Lower leg skin (tissue), 3 donors: Measurements from ENCODE around the gene RSAD2.

Source experiments
- POLR2A ChIP-seq, 2 donors: fragments of 450-650 bp; IDR thresholded peaks; one replicate each; pipeline ENCODE4 v1.6.1; 2016 to 2017; ENCODE audit warnings: antibody characterized with exemption in 2 of 2, mild to moderate bottlenecking in 1 of 2, moderate library complexity in 1 of 2
- TF ChIP-seq, protein P1 (sequence below), 3 donors: fragments of 450-650 bp; IDR thresholded peaks; one replicate each; pipeline ENCODE4 v1.5.1; 2016; ENCODE audit warnings: antibody characterized with exemption in 3 of 3, mild to moderate bottlenecking in 3 of 3, moderate library complexity in 2 of 3

DNA sequence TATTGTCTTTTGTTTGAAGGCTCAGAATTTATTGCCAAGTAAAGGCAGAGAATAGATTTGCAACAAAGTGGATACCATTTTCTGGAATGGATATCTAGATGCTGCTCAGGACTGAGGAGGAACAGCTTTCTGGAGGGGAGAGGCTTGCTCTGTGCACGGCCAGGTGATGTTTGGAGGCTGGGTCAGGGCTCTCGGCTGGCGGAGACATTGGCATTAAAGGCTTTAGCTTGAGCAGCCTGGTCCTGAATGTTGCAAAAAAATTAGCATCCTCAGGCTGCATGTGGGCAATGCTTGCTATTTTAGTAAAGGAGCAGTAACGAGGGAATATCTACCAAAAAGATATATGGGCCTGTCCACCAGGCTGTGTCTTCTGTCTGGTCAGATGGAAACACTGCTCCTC is 60.0 kb downstream of the RSAD2 start:
- TF ChIP-seq, protein P1, sequence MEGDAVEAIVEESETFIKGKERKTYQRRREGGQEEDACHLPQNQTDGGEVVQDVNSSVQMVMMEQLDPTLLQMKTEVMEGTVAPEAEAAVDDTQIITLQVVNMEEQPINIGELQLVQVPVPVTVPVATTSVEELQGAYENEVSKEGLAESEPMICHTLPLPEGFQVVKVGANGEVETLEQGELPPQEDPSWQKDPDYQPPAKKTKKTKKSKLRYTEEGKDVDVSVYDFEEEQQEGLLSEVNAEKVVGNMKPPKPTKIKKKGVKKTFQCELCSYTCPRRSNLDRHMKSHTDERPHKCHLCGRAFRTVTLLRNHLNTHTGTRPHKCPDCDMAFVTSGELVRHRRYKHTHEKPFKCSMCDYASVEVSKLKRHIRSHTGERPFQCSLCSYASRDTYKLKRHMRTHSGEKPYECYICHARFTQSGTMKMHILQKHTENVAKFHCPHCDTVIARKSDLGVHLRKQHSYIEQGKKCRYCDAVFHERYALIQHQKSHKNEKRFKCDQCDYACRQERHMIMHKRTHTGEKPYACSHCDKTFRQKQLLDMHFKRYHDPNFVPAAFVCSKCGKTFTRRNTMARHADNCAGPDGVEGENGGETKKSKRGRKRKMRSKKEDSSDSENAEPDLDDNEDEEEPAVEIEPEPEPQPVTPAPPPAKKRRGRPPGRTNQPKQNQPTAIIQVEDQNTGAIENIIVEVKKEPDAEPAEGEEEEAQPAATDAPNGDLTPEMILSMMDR (IDR thresholded peaks at IDR 0.05) = no peak
- TF ChIP-seq POLR2A (IDR thresholded peaks at IDR 0.05) = no peak
